HepG2 (cell line): Measurements from ENCODE around the gene SATB2. TPM values are rescaled to one million over a fixed set of nuclear protein-coding genes. Genes with fewer than 3 reads are reported as not detected.

Experiments used
- ATAC-seq: fragments of 200-7000 bp; cut with Tn5 transposase; 3 replicates; pipeline ENCODE4 v1.9.1; 2020; ENCODE audit warnings: mild to moderate bottlenecking, moderate library complexity
- BruUV-seq: library from RNA; stranded (reverse); fragments of 400-500 nt; replicated peaks from 2 replicates; lab custom pipeline; 2021; lab: Mats Ljungman, UMichigan
- CTCF ChIA-PET: fragments of 300-600 bp; formaldehyde crosslinking; extraction: SDS; loops from one replicate; lab custom pipeline; 2021; ENCODE audit warnings: low total read pairs, inconsistent platforms, low intra/inter-chr PET ratio; lab: Yijun Ruan, JAX
- POLR2A ChIA-PET: fragments of 350-600 bp; sonication (Branson Sonifier 250); formaldehyde crosslinking; loops from one replicate; lab custom pipeline; 2020; ENCODE audit warnings: antibody characterized with exemption, inconsistent platforms; lab: Yijun Ruan, JAX
- DNase-seq: peaks from one replicate; pipeline ENCODE4 v3.0.0-alpha.2; 2015; ENCODE audit warnings: low spot score
- FAIRE-seq: peaks from 3 replicates; lab custom pipeline; 2011; peaks lifted over from hg19 to GRCh38; lab: Jason Lieb, UNC
- H2AFZ ChIP-seq: one replicate; pipeline ENCODE4 v1.6.1; 2011; ENCODE audit warnings: low read length, inconsistent platforms
- H3K27ac ChIP-seq: fragments of 300-600 bp; 3 replicates; pipeline ENCODE4 v1.8.0; 2011; ENCODE audit warnings: mixed run types, mild to moderate bottlenecking, mixed read lengths, low read length, inconsistent platforms; ENCODE audit not compliant: insufficient read depth; ENCODE audit errors: extremely low read length
- H3K27me3 ChIP-seq, 2 experiments: fragments of 200-600 bp in 1 of 2; 2 replicates in 1 of 2; 3 replicates in 1 of 2; pipeline versions ENCODE4 v1.6.0 to v1.8.0; 2011; ENCODE audit warnings: low read length in 2 of 2, mild to moderate bottlenecking in 2 of 2, moderate library complexity in 2 of 2, inconsistent platforms in 1 of 2; ENCODE audit not compliant: insufficient read depth in 2 of 2, control insufficient read depth in 1 of 2
- H3K36me3 ChIP-seq, 2 experiments: fragments of 200-600 bp in 1 of 2; replicated peaks in 1 of 2; 2 replicates in 1 of 2; 3 replicates in 1 of 2; pipeline versions ENCODE4 v1.5.1 to v1.8.0; 2011; ENCODE audit warnings: low read length in 2 of 2, inconsistent platforms in 1 of 2; ENCODE audit not compliant: insufficient read depth in 2 of 2, control insufficient read depth in 1 of 2
- H3K4me1 ChIP-seq: 2 replicates; pipeline ENCODE4 v1.5.1; 2012; ENCODE audit warnings: low read length, inconsistent platforms; ENCODE audit not compliant: insufficient read depth
- H3K4me2 ChIP-seq: 2 replicates; pipeline ENCODE4 v1.6.0; 2011; ENCODE audit warnings: low read depth, low read length, inconsistent platforms
- H3K4me3 ChIP-seq, 3 experiments: fragments of 200-600 bp in 1 of 3; sonication (generic), shearing (Covaris generic) in 1 of 3; replicated peaks in 1 of 3; 2 replicates each; pipeline ENCODE4 v1.5.1; 2011 to 2016; ENCODE audit warnings: low read length in 3 of 3, inconsistent platforms in 2 of 3, low read depth in 2 of 3, mild to moderate bottlenecking in 2 of 3, control low read depth in 1 of 3, mixed read lengths in 1 of 3; ENCODE audit not compliant: insufficient read depth in 1 of 3
- H3K79me2 ChIP-seq: one replicate; pipeline ENCODE4 v1.6.1; 2011; ENCODE audit warnings: low read length, inconsistent platforms; ENCODE audit not compliant: insufficient read depth
- H3K9ac ChIP-seq: 2 replicates; pipeline ENCODE4 v1.6.0; 2011; ENCODE audit warnings: mild to moderate bottlenecking, low read depth, low read length, inconsistent platforms; ENCODE audit not compliant: insufficient read depth
- H3K9me3 ChIP-seq: 2 replicates; pipeline ENCODE4 v1.5.1; 2012; ENCODE audit warnings: mild to moderate bottlenecking, low read length
- H4K20me1 ChIP-seq: 2 replicates; pipeline ENCODE4 v1.6.0; 2011; ENCODE audit warnings: inconsistent platforms, mild to moderate bottlenecking, low read length, moderate library complexity; ENCODE audit not compliant: insufficient read depth
- ATF7-NPFF ChIP-seq: sonication (generic); formaldehyde crosslinking; IDR thresholded peaks from 2 replicates; pipeline ENCODE4 v1.8.1; 2023; ENCODE audit warnings: mild to moderate bottlenecking, low read depth, missing genetic modification reagents, moderate library complexity
- CERS6 ChIP-seq: sonication (generic); formaldehyde crosslinking; IDR thresholded peaks from 2 replicates; pipeline ENCODE4 v1.5.0; 2020; ENCODE audit warnings: missing genetic modification reagents
- FOSL1 ChIP-seq: sonication (generic); formaldehyde crosslinking; IDR thresholded peaks from 2 replicates; pipeline ENCODE4 v1.9.0; 2021; ENCODE audit warnings: missing genetic modification reagents, borderline replicate concordance
- MAZ ChIP-seq, 2 experiments: sonication (generic) in 1 of 2; formaldehyde crosslinking in 1 of 2; IDR thresholded peaks; 2 replicates each; pipeline versions ENCODE4 v1.5.0 to v1.6.1; 2012 to 2020; ENCODE audit warnings: low read depth in 2 of 2, mild to moderate bottlenecking in 2 of 2, borderline replicate concordance in 1 of 2, improper control_type of control experiment in 1 of 2, low read length in 1 of 2, missing genetic modification reagents in 1 of 2, moderate library complexity in 1 of 2
- MEF2D ChIP-seq: sonication (generic); formaldehyde crosslinking; IDR thresholded peaks from 2 replicates; pipeline ENCODE4 v1.5.1; 2020; ENCODE audit warnings: mild to moderate bottlenecking, missing genetic modification reagents
- MLLT10 ChIP-seq: sonication (generic); formaldehyde crosslinking; IDR thresholded peaks from 2 replicates; pipeline ENCODE4 v1.4.0; 2020; ENCODE audit warnings: missing genetic modification reagents
- NR1H2 ChIP-seq: sonication (generic); formaldehyde crosslinking; IDR thresholded peaks from 2 replicates; pipeline ENCODE4 v1.8.1; 2022; ENCODE audit warnings: low read depth, missing genetic modification reagents, borderline replicate concordance
- NR3C1 ChIP-seq: sonication (generic); formaldehyde crosslinking; IDR thresholded peaks from 2 replicates; pipeline ENCODE4 v1.4.0; 2020; ENCODE audit warnings: missing genetic modification reagents
- RFX1 ChIP-seq: fragments of 450-650 bp; IDR thresholded peaks from 2 replicates; pipeline ENCODE4 v1.6.1; 2017
- SIX1 ChIP-seq: sonication (generic); formaldehyde crosslinking; IDR thresholded peaks from 2 replicates; pipeline ENCODE4 v1.4.0; 2020; ENCODE audit warnings: missing genetic modification reagents, borderline replicate concordance
- SKIL ChIP-seq: sonication (generic); formaldehyde crosslinking; IDR thresholded peaks from 2 replicates; pipeline ENCODE4 v1.8.0; 2022; ENCODE audit warnings: missing genetic modification reagents, mild to moderate bottlenecking, moderate library complexity, borderline replicate concordance
- TP53 ChIP-seq: sonication (generic); formaldehyde crosslinking; conservative IDR thresholded peaks from 2 replicates; pipeline ENCODE4 v1.4.0; 2020; ENCODE audit warnings: missing genetic modification reagents
- ZBTB20 ChIP-seq: sonication (generic); formaldehyde crosslinking; IDR thresholded peaks from 2 replicates; pipeline ENCODE4 v1.8.1; 2023; ENCODE audit warnings: missing genetic modification reagents, low read depth, mild to moderate bottlenecking, borderline replicate concordance
- ZNF136 ChIP-seq: sonication (generic); formaldehyde crosslinking; IDR thresholded peaks from 2 replicates; pipeline ENCODE4 v1.8.1; 2022; ENCODE audit warnings: low read depth, mild to moderate bottlenecking, moderate library complexity, missing genetic modification reagents
- ZNF317 ChIP-seq: sonication (generic); formaldehyde crosslinking; IDR thresholded peaks from 2 replicates; pipeline ENCODE4 v1.5.0; 2020; ENCODE audit warnings: mild to moderate bottlenecking, missing genetic modification reagents
- ZNF441 ChIP-seq: sonication (generic); formaldehyde crosslinking; IDR thresholded peaks from 2 replicates; pipeline ENCODE4 v1.7.0; 2021; ENCODE audit warnings: missing genetic modification reagents, borderline replicate concordance
- WGBS: methylation state at CpG from one replicate; pipeline ENCODE4 v1.1.6; 2017; ENCODE audit warnings: low lambda C conversion rate; 5-methylcytosine and 5-hydroxymethylcytosine counted together
- in situ Hi-C: cut with HindIII; loops from 2 replicates; pipeline ENCODE4 v1.10.0; 2017; ENCODE audit warnings: low pct_unique_long_range_greater_than_20kb; ENCODE audit not compliant: extremely low pct_ligation_motif_present
- intact Hi-C: fragments of 100-400 bp; cut with micrococcal nuclease; formaldehyde crosslinking; loops from one replicate; pipeline ENCODE4 v1.10.0; 2022; ENCODE audit not compliant: unreplicated experiment
- polyA plus RNA-seq, 8 experiments: library from polyadenylated mRNA; depleted of rRNA in 3 of 8; stranded (reverse) in 7 of 8; unstranded in 1 of 8; fragments of >200 nt; fragmentation: Illumina TruSeq in 4 of 8; extraction: Trizol in 4 of 8; gene quantifications; 2 replicates each; pipeline versions ENCODE4 v1.2.1 to v1.2.3, GENCODE V29; 2011 to 2016; ENCODE audit warnings: low read depth in 4 of 8, missing spikeins in 1 of 8, mixed read lengths in 1 of 8; ENCODE audit not compliant: insufficient read depth in 1 of 8
- total RNA-seq, 5 experiments: library from RNA; depleted of rRNA; stranded (reverse); fragments of >200 nt; fragmentation: Illumina TruSeq; extraction: Trizol; gene quantifications; 2 replicates each; pipeline ENCODE4 v1.2.3, GENCODE V29; 2016; ENCODE audit warnings: low read depth in 1 of 5

The SATB2 gene
- total and polyA plus RNA-seq, 2 of the 13 experiments (the other 11 are each of a cell fraction or from before 2014, with no cell fraction given) = 2.5 to 5.5 TPM

GRCh38 chr2:199431746-199432213, 26.0 kb downstream of the SATB2 start (continued):
- TF ChIP-seq NR1H2 (CRISPR knock-in tag) = no peak

GRCh38 chr2:199430214-199430613, 27.5 kb downstream of the SATB2 start:
- no peak overlapping the region for H3K4me3 ChIP-seq
- no peak for DNase-seq
- ChIA-PET POLR2A (no interaction called here), CTCF (no interaction called here)
- H3K4me2 ChIP-seq = no peak overlapping the region
- H3K79me2 ChIP-seq = no peaks in the 10 kb centered on the region
- BruUV-seq = no TSS peak
- no peak overlapping the region for H3K27ac ChIP-seq
- H3K9ac ChIP-seq = no peak overlapping the region
- in situ Hi-C loops = no loop called here
- no peak for ATAC-seq
- H3K4me1 ChIP-seq = no peaks in the 10 kb centered on the region
- H2AFZ ChIP-seq = no peak overlapping the region
- H3K27me3 ChIP-seq = no peaks in the 10 kb centered on the region
- 61% methylated on average over 3 of the region's 3 CpGs for WGBS
- intact Hi-C loops = no loop called here
- no peak for FAIRE-seq
- no peaks in the 10 kb centered on the region for H3K9me3 ChIP-seq
- H3K36me3 ChIP-seq = no peaks in the 10 kb centered on the region
- H4K20me1 ChIP-seq = no peaks in the 10 kb centered on the region
- TF ChIP-seq RFX1 = no peak
- TF ChIP-seq SIX1 (CRISPR knock-in tag) = no peak
- TF ChIP-seq ZNF317 (CRISPR knock-in tag) = no peak
- no peak for TF ChIP-seq MLLT10 (CRISPR knock-in tag)
- no peak for TF ChIP-seq ZNF441 (CRISPR knock-in tag)
- no peak for TF ChIP-seq MAZ (IDR thresholded peaks at IDR 0.05; ENCODE audit: borderline replicate concordance, low read depth, low read length)
- no peak for TF ChIP-seq MAZ (CRISPR knock-in tag; IDR thresholded peaks at IDR 0.05; ENCODE audit: low read depth)
- no peak for TF ChIP-seq NR3C1 (CRISPR knock-in tag)
- no peak for TF ChIP-seq TP53 (CRISPR knock-in tag)
- no peak for TF ChIP-seq FOSL1 (CRISPR knock-in tag)
- TF ChIP-seq ZNF136 (CRISPR knock-in tag) = no peak
- no peak for TF ChIP-seq ATF7-NPFF
- TF ChIP-seq MEF2D (CRISPR knock-in tag) = no peak
- no peak for TF ChIP-seq CERS6 (CRISPR knock-in tag)
- TF ChIP-seq SKIL (CRISPR knock-in tag) = no peak
- TF ChIP-seq ZBTB20 (CRISPR knock-in tag) = no peak
